Stimulated activated memory B cell treated with anti-CD40 and anti-IgM and Interleukin-4, amounts not matched to agents 10 μg/mL and 1 μg/mL and 100 μg/mL, for 72 hours (primary cell): Measurements from ENCODE around the gene CDC34.

Source experiments
- ATAC-seq: fragments of 150-1000 bp; cut with Tn5 transposase; 2 replicates; pipeline ENCODE4 v1.10.0; 2021
- H3K27ac Mint-ChIP-seq: one replicate; pipeline ENCODE4 v1.8.0; 2022; ENCODE audit warnings: mild to moderate bottlenecking, mixed read lengths
- H3K27me3 Mint-ChIP-seq: one replicate; pipeline ENCODE4 v1.8.0; 2022; ENCODE audit warnings: mixed read lengths
- H3K36me3 Mint-ChIP-seq: one replicate; pipeline ENCODE4 v1.8.0; 2022; ENCODE audit warnings: mixed read lengths
- H3K4me1 Mint-ChIP-seq: one replicate; pipeline ENCODE4 v1.8.0; 2022; ENCODE audit warnings: mixed read lengths
- H3K4me3 Mint-ChIP-seq: one replicate; pipeline ENCODE4 v1.8.0; 2022; ENCODE audit warnings: mild to moderate bottlenecking, moderate library complexity, mixed read lengths
- H3K9me3 Mint-ChIP-seq: one replicate; pipeline ENCODE4 v1.8.0; 2022; ENCODE audit warnings: mixed read lengths

CDC34 gene

GRCh38 chr19:566844-567243 lies 35.3 kb downstream of the CDC34 start:
- no peaks in the 10 kb centered on the region for H3K27me3 Mint-ChIP-seq
- H3K27ac Mint-ChIP-seq = no peak overlapping the region
- ATAC-seq = no peak
- H3K9me3 Mint-ChIP-seq = no peaks in the 10 kb centered on the region
- H3K4me3 Mint-ChIP-seq = no peak overlapping the region
- H3K4me1 Mint-ChIP-seq = peaks cover 9% of the 10 kb centered on the region
- H3K36me3 Mint-ChIP-seq = no peaks in the 10 kb centered on the region

GRCh38 chr19:567296-567900 lies 35.8 kb downstream of the CDC34 start:
- no peak for ATAC-seq
- Mint-ChIP-seq H3K9me3 (no peaks in the 10 kb centered on the region), H3K4me3 (no peak overlapping the region), H3K36me3 (no peaks in the 10 kb centered on the region), H3K27me3 (no peaks in the 10 kb centered on the region), H3K4me1 (peaks cover 9% of the 10 kb centered on the region), H3K27ac (no peak overlapping the region)

DNA sequence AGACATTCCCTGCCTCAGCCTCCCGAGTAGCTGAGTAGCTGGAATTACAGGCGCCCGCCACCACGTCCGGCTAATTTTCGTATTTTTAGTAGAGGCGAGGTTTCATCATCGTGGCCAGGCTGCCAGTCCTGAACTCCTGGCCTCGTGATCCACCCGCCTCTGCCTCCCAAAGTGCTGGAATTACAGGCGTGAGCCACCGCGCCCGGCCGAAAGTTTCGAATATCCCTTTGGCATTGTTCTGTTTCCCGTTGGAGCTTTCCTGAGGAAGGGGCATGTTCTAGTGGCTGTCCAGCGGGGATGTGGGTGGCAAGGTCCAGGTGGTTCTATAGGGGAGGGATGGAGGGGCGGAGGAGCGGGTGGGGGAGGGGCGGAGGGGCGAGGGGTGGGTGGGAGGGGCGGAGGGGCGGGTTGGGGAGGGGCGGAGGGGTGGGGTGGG lies 38.7 kb downstream of the CDC34 start:
- no peaks in the 10 kb centered on the region for H3K27me3 Mint-ChIP-seq
- H3K27ac Mint-ChIP-seq = no peak overlapping the region
- no peak for ATAC-seq
- peaks cover 6% of the 10 kb centered on the region for H3K36me3 Mint-ChIP-seq
- peaks cover 31% of the 10 kb centered on the region for H3K4me1 Mint-ChIP-seq
- no peaks in the 10 kb centered on the region for H3K9me3 Mint-ChIP-seq
- H3K4me3 Mint-ChIP-seq = peak overlapping the region; percentile 31

DNA sequence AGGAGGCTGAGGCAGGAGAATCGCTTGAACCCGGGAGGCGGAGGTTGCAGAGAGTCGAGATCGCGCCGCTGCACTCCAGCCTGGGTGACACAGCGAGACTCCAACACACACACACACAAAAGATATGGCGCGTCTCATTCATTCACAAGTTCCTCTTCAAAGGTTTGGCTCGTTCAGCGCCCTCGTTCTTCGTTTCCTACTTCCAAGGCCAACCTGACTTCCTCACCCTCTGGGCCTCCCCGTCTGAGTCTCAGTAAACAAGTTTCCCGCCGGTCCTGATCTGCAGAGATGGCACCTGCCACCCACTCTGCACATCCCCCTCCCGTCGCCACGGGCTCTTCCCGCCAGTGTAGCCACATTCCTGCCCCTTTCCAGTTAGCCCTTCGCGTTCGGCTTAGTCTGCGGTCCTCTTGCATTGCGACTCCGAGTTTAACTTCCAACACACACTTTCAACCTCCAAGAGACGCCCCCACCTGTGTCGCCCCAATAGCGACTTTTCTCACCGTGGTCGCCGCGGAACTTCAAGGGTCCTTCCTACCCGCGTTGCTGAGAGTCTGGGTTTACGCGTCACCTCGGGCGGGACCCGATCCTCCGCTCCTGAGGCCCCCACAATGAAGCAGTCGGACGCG lies 39.5 kb downstream of the CDC34 start:
- Mint-ChIP-seq H3K9me3 (no peaks in the 10 kb centered on the region), H3K4me3 (peak overlapping the region; percentile 91), H3K4me1 (peaks cover 37% of the 10 kb centered on the region), H3K36me3 (peaks cover 6% of the 10 kb centered on the region), H3K27ac (peak overlapping the region; percentile 85), H3K27me3 (no peaks in the 10 kb centered on the region)
- peak; percentile 1 for ATAC-seq

- peaks cover 9% of the 10 kb centered on the region for H3K36me3 Mint-ChIP-seq
Measured at GRCh38 chr19:571566-571974, 40.0 kb downstream of the CDC34 start.

GRCh38 chr19:572140-572742 lies 40.7 kb downstream of the CDC34 start, which contains the start of gene BSG:
BSG (plus strand) TSS chr19:572596; CDS start chr19:572635, 39 bp downstream.
- Mint-ChIP-seq H3K4me1 (peaks cover 47% of the 10 kb centered on the region), H3K27ac (peak within 1 kb of the TSS; percentile 85), H3K27me3 (no peaks in the 10 kb centered on the region), H3K4me3 (peak within 1 kb of the TSS; percentile 93), H3K36me3 (peaks cover 13% of the 10 kb centered on the region), H3K9me3 (no peaks in the 10 kb centered on the region)
- ATAC-seq = peak; percentile 90

More at GRCh38 chr19:571566-571974, 40.0 kb downstream of the CDC34 start:
- no peaks in the 10 kb centered on the region for H3K27me3 Mint-ChIP-seq
- no peaks in the 10 kb centered on the region for H3K9me3 Mint-ChIP-seq
- peak overlapping the region; percentile 85 for H3K27ac Mint-ChIP-seq
- peaks cover 42% of the 10 kb centered on the region for H3K4me1 Mint-ChIP-seq
- ATAC-seq = no peak
- peak overlapping the region; percentile 91 for H3K4me3 Mint-ChIP-seq

- Mint-ChIP-seq H3K27ac (peak overlapping the region; percentile 85), H3K27me3 (no peaks in the 10 kb centered on the region), H3K9me3 (no peaks in the 10 kb centered on the region), H3K4me1 (peaks cover 47% of the 10 kb centered on the region), H3K36me3 (peaks cover 13% of the 10 kb centered on the region), H3K4me3 (peak overlapping the region; percentile 93)
- ATAC-seq = peak; percentile 58
Measured at GRCh38 chr19:572743-573518, 41.4 kb downstream of the CDC34 start.

- H3K4me1 Mint-ChIP-seq = peaks cover 53% of the 10 kb centered on the region
- H3K27ac Mint-ChIP-seq = peak overlapping the region; percentile 85
- H3K36me3 Mint-ChIP-seq = peaks cover 18% of the 10 kb centered on the region
- ATAC-seq = no peak
- no peaks in the 10 kb centered on the region for H3K27me3 Mint-ChIP-seq
- peak overlapping the region; percentile 93 for H3K4me3 Mint-ChIP-seq
- no peaks in the 10 kb centered on the region for H3K9me3 Mint-ChIP-seq
Measured at GRCh38 chr19:573519-573825, 41.9 kb downstream of the CDC34 start.

DNA sequence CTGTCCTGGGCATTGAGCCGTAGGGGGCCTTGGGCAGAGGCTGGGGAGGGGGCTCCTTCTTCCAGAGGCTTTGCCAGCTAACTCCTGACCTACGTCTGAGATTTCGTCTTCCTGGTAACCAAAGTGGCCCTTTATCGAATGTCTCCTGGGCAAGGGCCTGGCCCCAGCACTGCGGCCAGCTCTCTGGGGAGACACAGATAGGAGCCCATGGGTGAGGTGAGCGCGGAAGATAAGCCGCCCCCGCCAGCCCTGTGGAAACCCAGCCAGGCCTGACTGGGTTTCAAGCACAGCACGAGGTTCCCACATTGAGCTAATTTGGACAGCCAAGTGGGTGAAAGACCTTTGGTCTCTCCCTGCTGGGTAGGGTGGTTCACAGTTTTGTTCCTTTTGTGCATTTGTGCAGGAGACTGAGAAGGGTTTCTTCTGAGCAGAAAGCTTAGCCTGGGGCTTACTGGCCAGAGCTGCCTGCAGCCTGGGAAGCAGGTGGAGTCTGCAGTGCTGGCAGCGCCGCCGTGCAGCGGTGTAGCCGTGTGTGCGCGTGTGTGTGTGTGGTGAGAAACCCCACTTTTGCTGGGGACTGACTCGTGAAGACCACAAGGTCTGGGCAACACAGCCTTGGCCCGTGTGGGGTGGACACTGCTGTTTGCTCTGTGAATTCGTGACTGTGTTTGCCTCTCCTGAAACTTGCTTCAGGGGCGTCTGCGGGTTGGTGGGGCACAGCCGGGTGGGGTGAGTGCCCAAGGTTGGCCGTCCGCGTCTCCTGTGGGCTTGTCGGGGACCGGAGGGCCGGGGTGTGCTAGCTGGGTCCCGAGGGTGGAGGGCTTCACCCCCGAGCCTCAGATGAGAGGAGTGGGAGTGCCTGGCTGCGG lies 43.3 kb downstream of the CDC34 start:
- no peaks in the 10 kb centered on the region for H3K9me3 Mint-ChIP-seq
- peak overlapping the region; percentile 85 for H3K27ac Mint-ChIP-seq
- H3K4me1 Mint-ChIP-seq = peaks cover 53% of the 10 kb centered on the region

GRCh38 chr19:575527-576506 lies 44.3 kb downstream of the CDC34 start:
- Mint-ChIP-seq H3K27me3 (no peaks in the 10 kb centered on the region), H3K4me1 (peaks cover 52% of the 10 kb centered on the region), H3K27ac (peak overlapping the region; percentile 85), H3K9me3 (no peaks in the 10 kb centered on the region), H3K36me3 (peaks cover 25% of the 10 kb centered on the region), H3K4me3 (peak overlapping the region; percentile 47)
- ATAC-seq = no peak

More for the DNA sequence above, 43.3 kb downstream of the CDC34 start:
- H3K27me3 Mint-ChIP-seq = no peaks in the 10 kb centered on the region
- H3K36me3 Mint-ChIP-seq = peaks cover 19% of the 10 kb centered on the region
- peak overlapping the region; percentile 85 for H3K4me3 Mint-ChIP-seq
- peak; percentile 37 for ATAC-seq

DNA sequence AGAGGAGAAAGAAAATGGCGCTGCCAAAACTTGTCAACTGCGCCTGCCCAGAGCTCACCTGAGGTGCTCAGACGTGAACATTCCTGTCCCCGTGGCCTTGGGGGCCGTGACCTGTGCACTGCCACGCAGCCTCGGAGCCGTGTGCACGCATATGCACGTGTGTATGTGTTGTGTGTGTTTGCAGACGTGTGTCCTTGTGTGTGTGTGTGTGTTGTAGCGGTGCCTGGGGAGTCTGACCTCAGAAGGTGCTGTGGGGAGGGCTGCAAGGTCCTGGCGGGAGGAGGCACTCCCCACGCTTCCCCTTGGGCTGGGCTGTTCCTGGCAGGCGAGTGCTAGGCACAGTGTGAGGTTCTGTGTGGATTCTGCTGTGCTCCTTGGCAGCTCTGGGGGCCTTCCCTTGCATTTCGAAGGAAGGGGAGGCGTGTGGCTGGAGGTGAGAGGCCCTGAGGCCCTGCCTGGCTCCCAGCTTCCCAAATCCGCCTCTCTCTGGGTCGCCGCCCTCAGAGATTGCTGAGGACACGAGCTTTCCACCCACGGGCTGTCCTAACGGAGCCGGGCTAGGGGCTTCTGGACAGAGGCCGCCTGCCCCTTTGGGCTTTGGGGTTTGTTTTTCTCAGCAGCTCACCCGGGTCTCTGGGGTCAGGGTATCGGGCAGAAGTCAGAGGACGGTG lies 45.3 kb downstream of the CDC34 start:
- H3K27ac Mint-ChIP-seq = no peak overlapping the region
- H3K27me3 Mint-ChIP-seq = no peaks in the 10 kb centered on the region
- no peak overlapping the region for H3K4me3 Mint-ChIP-seq
- peaks cover 44% of the 10 kb centered on the region for H3K4me1 Mint-ChIP-seq
- ATAC-seq = no peak
- no peaks in the 10 kb centered on the region for H3K9me3 Mint-ChIP-seq
- H3K36me3 Mint-ChIP-seq = peaks cover 25% of the 10 kb centered on the region

DNA sequence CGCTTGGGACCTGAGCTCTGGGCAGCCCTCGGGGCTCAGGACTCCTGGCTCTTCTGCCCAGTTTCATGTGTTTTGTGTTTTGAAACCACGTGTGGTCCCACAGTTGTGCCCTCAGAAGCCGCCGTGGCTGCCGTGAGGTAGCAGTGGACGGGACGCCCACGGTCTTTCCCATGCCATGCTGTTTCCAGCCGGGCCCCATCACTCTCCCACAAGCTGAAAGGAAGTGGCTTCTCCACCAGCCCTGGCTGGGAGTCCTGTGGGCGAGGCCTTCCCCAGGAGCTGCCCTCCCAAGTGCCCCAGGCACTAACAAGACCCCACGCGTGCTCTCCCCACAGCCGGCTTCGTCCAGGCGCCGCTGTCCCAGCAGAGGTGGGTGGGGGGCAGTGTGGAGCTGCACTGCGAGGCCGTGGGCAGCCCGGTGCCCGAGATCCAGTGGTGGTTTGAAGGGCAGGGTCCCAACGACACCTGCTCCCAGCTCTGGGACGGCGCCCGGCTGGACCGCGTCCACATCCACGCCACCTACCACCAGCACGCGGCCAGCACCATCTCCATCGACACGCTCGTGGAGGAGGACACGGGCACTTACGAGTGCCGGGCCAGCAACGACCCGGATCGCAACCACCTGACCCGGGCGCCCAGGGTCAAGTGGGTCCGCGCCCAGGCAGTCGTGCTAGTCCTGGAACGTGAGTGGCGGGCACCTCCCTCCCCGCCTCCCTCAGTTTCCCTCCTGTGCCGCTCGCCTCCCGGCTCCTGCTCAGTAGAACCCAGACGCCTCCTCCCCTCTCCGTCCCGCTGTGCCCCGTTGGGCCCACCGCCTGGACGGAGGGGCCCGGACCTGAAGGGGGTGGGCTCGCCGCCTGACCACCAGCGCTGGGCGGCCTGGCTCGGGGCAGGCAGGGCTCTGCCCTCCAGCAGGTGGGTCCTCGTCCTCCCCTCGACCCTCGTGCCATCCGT lies 46.2 kb downstream of the CDC34 start:
- Mint-ChIP-seq H3K27ac (no peak overlapping the region), H3K27me3 (no peaks in the 10 kb centered on the region), H3K4me3 (no peak overlapping the region), H3K9me3 (no peaks in the 10 kb centered on the region), H3K4me1 (peaks cover 44% of the 10 kb centered on the region), H3K36me3 (peaks cover 28% of the 10 kb centered on the region)
- no peak for ATAC-seq
